Endothelial cell of umbilical vein (primary cell): ENCODE measurements around the gene PRKAG2. TPM values are rescaled to one million over a fixed set of nuclear protein-coding genes. Genes with fewer than 3 reads are reported as not detected.

Source experiments
- BruUV-seq: library from RNA; stranded (reverse); fragments of 400-500 nt; replicated peaks from 2 replicates; lab custom pipeline; 2021; lab: Mats Ljungman, UMichigan
- CTCF ChIA-PET: fragments of 300-600, 350-600 bp; sonication (Branson Sonifier 250); formaldehyde crosslinking; loops from one replicate; lab custom pipeline; 2021; ENCODE audit warnings: antibody characterized with exemption, inconsistent platforms; lab: Charles Lee
- POLR2A ChIA-PET: fragments of 300-600, 350-600 bp; sonication (Branson Sonifier 250); formaldehyde crosslinking; loops from one replicate; lab custom pipeline; 2021; ENCODE audit warnings: antibody characterized with exemption, inconsistent platforms; lab: Charles Lee
- DNase-seq: peaks from one replicate; pipeline ENCODE4 v3.0.0-alpha.2; 2011; ENCODE audit warnings: low read depth, low spot score
- FAIRE-seq: peaks from 2 replicates; lab custom pipeline; 2011; peaks lifted over from hg19 to GRCh38; lab: Jason Lieb, UNC
- H2AFZ ChIP-seq: 2 replicates; pipeline ENCODE4 v1.6.0; 2012; ENCODE audit warnings: low read depth, low read length, control low read depth, inconsistent platforms
- H3K27ac ChIP-seq: 2 replicates; pipeline ENCODE4 v1.5.1; 2011; ENCODE audit warnings: low read depth, mild to moderate bottlenecking, control low read depth, low read length, moderate library complexity; ENCODE audit not compliant: insufficient read depth
- H3K27me3 ChIP-seq, 2 experiments: 2 replicates each; pipeline versions ENCODE4 v1.6.0 to v1.6.1; 2011; ENCODE audit warnings: low read length in 2 of 2, mixed read lengths in 1 of 2; ENCODE audit not compliant: control insufficient read depth in 2 of 2, insufficient read depth in 2 of 2
- H3K36me3 ChIP-seq, 2 experiments: 2 replicates in 1 of 2; 3 replicates in 1 of 2; pipeline ENCODE4 v1.5.1; 2011; ENCODE audit warnings: low read length in 2 of 2, mild to moderate bottlenecking in 1 of 2, moderate library complexity in 1 of 2; ENCODE audit not compliant: control insufficient read depth in 2 of 2, insufficient read depth in 2 of 2; ENCODE audit errors: extremely low read depth in 1 of 2
- H3K4me1 ChIP-seq: 3 replicates; pipeline ENCODE4 v1.5.1; 2011; ENCODE audit warnings: mild to moderate bottlenecking, low read length; ENCODE audit not compliant: control insufficient read depth, insufficient read depth; ENCODE audit errors: extremely low read depth
- H3K4me2 ChIP-seq: 2 replicates; pipeline ENCODE4 v1.6.1; 2011; ENCODE audit warnings: low read length, control low read depth, mixed read lengths; ENCODE audit not compliant: insufficient read depth
- H3K4me3 ChIP-seq, 3 experiments: fragments of 200-600 bp in 1 of 3; sonication (generic), shearing (Covaris generic) in 1 of 3; replicated peaks in 1 of 3; 2 replicates each; pipeline ENCODE4 v1.5.1; 2011 to 2016; ENCODE audit warnings: control low read depth in 3 of 3, low read length in 3 of 3, mild to moderate bottlenecking in 2 of 3, inconsistent platforms in 1 of 3, low read depth in 1 of 3, moderate library complexity in 1 of 3; ENCODE audit not compliant: insufficient read depth in 1 of 3
- H3K79me2 ChIP-seq: 2 replicates; pipeline ENCODE4 v1.6.0; 2012; ENCODE audit warnings: low read length, inconsistent platforms; ENCODE audit not compliant: control insufficient read depth, insufficient read depth
- H3K9ac ChIP-seq: replicated peaks from 2 replicates; pipeline ENCODE3; 2011; ENCODE audit warnings: low read length, control low read depth; ENCODE audit not compliant: insufficient read depth; ENCODE audit errors: extremely low read depth
- H3K9me1 ChIP-seq: replicated peaks from 3 replicates; pipeline ENCODE4 v1.6.0; 2011; ENCODE audit warnings: mild to moderate bottlenecking, low read length; ENCODE audit not compliant: control insufficient read depth, insufficient read depth; ENCODE audit errors: extremely low read depth
- H3K9me3 ChIP-seq: replicated peaks from 2 replicates; pipeline ENCODE4 v1.5.1; 2012; ENCODE audit warnings: low read length, inconsistent platforms; ENCODE audit not compliant: control insufficient read depth, insufficient read depth
- H4K20me1 ChIP-seq: replicated peaks from 2 replicates; pipeline ENCODE3; 2011; ENCODE audit warnings: mild to moderate bottlenecking, low read length; ENCODE audit not compliant: control insufficient read depth, insufficient read depth; ENCODE audit errors: extremely low read depth
- CTCF ChIP-seq, 2 donors: IDR thresholded peaks; 1 replicate in 1 of 2; 2 replicates in 1 of 2; pipeline ENCODE4 v1.5.1; 2011; ENCODE audit warnings: low read length in 2 of 2, mild to moderate bottlenecking in 2 of 2, moderate library complexity in 2 of 2, control low read depth in 1 of 2, inconsistent platforms in 1 of 2, low read depth in 1 of 2; ENCODE audit not compliant: insufficient read depth in 1 of 2; ENCODE audit errors: extremely low read depth in 1 of 2
- EZH2 ChIP-seq: IDR thresholded peaks from 2 replicates; pipeline ENCODE4 v1.6.1; 2012; ENCODE audit warnings: borderline replicate concordance, low read depth, mild to moderate bottlenecking, moderate library complexity, low read length, inconsistent platforms; ENCODE audit not compliant: severe bottlenecking
- FOS ChIP-seq: IDR thresholded peaks from 2 replicates; pipeline ENCODE4 v1.6.1; 2011; ENCODE audit warnings: mild to moderate bottlenecking, low read length, moderate library complexity, borderline replicate concordance; ENCODE audit not compliant: insufficient read depth
- GATA2 ChIP-seq: IDR thresholded peaks from 2 replicates; pipeline ENCODE4 v1.7.0; 2011; ENCODE audit warnings: low read depth, mild to moderate bottlenecking, moderate library complexity, mixed read lengths, low read length; ENCODE audit not compliant: insufficient read length, insufficient read depth
- JUN ChIP-seq: IDR thresholded peaks from 2 replicates; pipeline ENCODE4 v1.6.1; 2011; ENCODE audit warnings: borderline replicate concordance, low read depth; ENCODE audit not compliant: insufficient read length, insufficient read depth
- MAX ChIP-seq: IDR thresholded peaks from 2 replicates; pipeline ENCODE4 v1.6.1; 2011; ENCODE audit not compliant: insufficient read depth, insufficient read length
- MYC ChIP-seq: IDR thresholded peaks from one replicate; pipeline ENCODE4 v1.6.1; 2011; ENCODE audit warnings: mild to moderate bottlenecking, low read depth, low read length
- POLR2A ChIP-seq: IDR thresholded peaks from 2 replicates; pipeline ENCODE4 v1.6.1; 2012; ENCODE audit warnings: low read depth, mild to moderate bottlenecking, control low read depth, low read length
- POLR2AphosphoS5 ChIP-seq: IDR thresholded peaks from 2 replicates; pipeline ENCODE4 v1.6.1; 2012; ENCODE audit warnings: low read depth, mild to moderate bottlenecking, control low read depth, low read length, moderate library complexity; ENCODE audit not compliant: insufficient read depth
- dilution Hi-C: fragments of 300-500 bp; cut with MboI; formaldehyde crosslinking; loops from one replicate; pipeline ENCODE4 v1.15.0; 2019; ENCODE audit warnings: low sequenced_read_pairs; ENCODE audit not compliant: extremely low pct_ligation_motif_present
- intact Hi-C: fragments of 100-400 bp; cut with micrococcal nuclease; formaldehyde crosslinking; loops from one replicate; pipeline ENCODE4 v1.10.0; 2022
- polyA plus RNA-seq, 4 experiments: library from polyadenylated mRNA; depleted of rRNA in 3 of 4; stranded (reverse) in 3 of 4; unstranded in 1 of 4; fragments of >200 nt; gene quantifications; 2 replicates each; pipeline versions ENCODE4 v1.2.1 to v1.2.3, GENCODE V29; 2011 to 2012; ENCODE audit warnings: missing spikeins in 1 of 4
- total RNA-seq: library from RNA; stranded (reverse); gene quantifications from 2 replicates; pipeline ENCODE4 v1.2.3, GENCODE V29; 2021

The PRKAG2 gene
- total and polyA plus RNA-seq, 2 donors (not counting 3 experiments of a cell fraction or from before 2014, with no cell fraction given) = 19.3 to 51.5 TPM

GRCh38 chr7:151781161-151781845, 95.6 kb downstream of the PRKAG2 start:
- no peak for DNase-seq
- H3K4me1 ChIP-seq = peaks cover 4% of the 10 kb centered on the region
- H3K79me2 ChIP-seq = no peaks in the 10 kb centered on the region
- no peaks in the 10 kb centered on the region for H3K36me3 ChIP-seq
- H3K9me1 ChIP-seq = no peaks in the 10 kb centered on the region
- H3K9me3 ChIP-seq = no peaks in the 10 kb centered on the region
- H3K27me3 ChIP-seq = peaks cover 0 to 2% of the 10 kb centered on the region in 2 experiments
- ChIA-PET POLR2A (no interaction called here), CTCF (interaction anchor here (0.9 to 4.1 kb wide), 7 partner anchors 14 to 926 kb away, joined by 3 to 51 read pairs (median 7); no protein-coding TSS in a partner anchor)
- no peak overlapping the region for H3K27ac ChIP-seq
- no TSS peak for BruUV-seq
- no peak overlapping the region for H2AFZ ChIP-seq
- dilution Hi-C loops (no loop called here), intact Hi-C loops (no loop called here)
- H3K4me3 ChIP-seq = no peak overlapping the region
- TF ChIP-seq MAX (no peak), POLR2A (no peak), EZH2 (no peak), JUN (no peak), CTCF (IDR thresholded peaks at IDR 0.05; ENCODE audit: extremely low read depth in 1 of 2, insufficient read depth in 1 of 2, low read depth in 1 of 2, low read length in 2 of 2) (no peak), GATA2 (no peak), POLR2AphosphoS5 (no peak), MYC (no peak), FOS (no peak)
- no peak for FAIRE-seq
- no peaks in the 10 kb centered on the region for H4K20me1 ChIP-seq
- H3K9ac ChIP-seq = no peak overlapping the region
- no peak overlapping the region for H3K4me2 ChIP-seq
